B cell (primary cell): ENCODE data around the gene SLC16A12. TPM values are rescaled to one million over a fixed set of nuclear protein-coding genes. Genes with fewer than 3 reads are reported as not detected.

Source experiments
- ATAC-seq: fragments of 200-7000 bp; cut with Tn5 transposase; one replicate; pipeline ENCODE4 v1.10.0; 2021; ENCODE audit warnings: low read depth, mild to moderate bottlenecking, moderate number of reproducible peaks, moderate library complexity
- CTCF ChIA-PET: fragments of 350-600 bp; sonication (Branson Sonifier 250); formaldehyde crosslinking; loops from one replicate; lab custom pipeline; 2021; ENCODE audit warnings: antibody characterized with exemption, inconsistent platforms; lab: Charles Lee
- POLR2A ChIA-PET: fragments of 350-600 bp; sonication (Branson Sonifier 250); formaldehyde crosslinking; loops from one replicate; lab custom pipeline; 2021; ENCODE audit warnings: antibody characterized with exemption; lab: Charles Lee
- DNase-seq: peaks from one replicate; pipeline ENCODE4 v3.0.0; 2013
- H2AFZ ChIP-seq: 2 replicates; pipeline ENCODE4 v1.6.1; 2012; ENCODE audit warnings: mild to moderate bottlenecking, low read depth, low read length; ENCODE audit not compliant: insufficient read depth, poor library complexity, severe bottlenecking
- H3K27ac ChIP-seq, 2 donors: 1 replicate in 1 of 2; 2 replicates in 1 of 2; pipeline ENCODE4 v1.5.1; 2012 to 2013; ENCODE audit warnings: low read length in 2 of 2, mild to moderate bottlenecking in 2 of 2, moderate library complexity in 1 of 2
- H3K27me3 ChIP-seq, 4 experiments: fragments of 200-600 bp in 1 of 4; sonication (generic) in 1 of 4; replicated peaks in 1 of 4; 1 replicate in 2 of 4; 2 replicates in 2 of 4; pipeline versions ENCODE4 v1.6.1 to v1.7.0; 2013 to 2016; ENCODE audit warnings: low read length in 3 of 4, mild to moderate bottlenecking in 2 of 4, mixed read lengths in 1 of 4, moderate library complexity in 1 of 4; ENCODE audit not compliant: insufficient read depth in 4 of 4, control insufficient read depth in 3 of 4; ENCODE audit errors: control extremely low read depth in 1 of 4
- H3K36me3 ChIP-seq, 2 experiments: replicated peaks in 1 of 2; 1 replicate in 1 of 2; 2 replicates in 1 of 2; pipeline versions ENCODE4 v1.6.1 to v1.7.1; 2013; ENCODE audit warnings: low read length in 1 of 2; ENCODE audit not compliant: insufficient read depth in 2 of 2, control insufficient read depth in 1 of 2; ENCODE audit errors: control extremely low read depth in 1 of 2, extremely low read depth in 1 of 2
- H3K4me1 ChIP-seq, 2 donors: fragments of 200-600 bp in 1 of 2; sonication (generic) in 1 of 2; 1 replicate in 1 of 2; 2 replicates in 1 of 2; pipeline versions ENCODE4 v1.5.1 to v1.6.1; 2013 to 2017; ENCODE audit warnings: low read length in 2 of 2; ENCODE audit not compliant: control insufficient read depth in 2 of 2, insufficient read depth in 2 of 2
- H3K4me2 ChIP-seq: replicated peaks from 2 replicates; pipeline ENCODE3; 2012; ENCODE audit warnings: mild to moderate bottlenecking, low read depth, low read length; ENCODE audit not compliant: poor library complexity, severe bottlenecking
- H3K4me3 ChIP-seq, 5 experiments: fragments of 200-600 bp in 1 of 5; sonication (generic) in 1 of 5; 1 replicate in 3 of 5; 2 replicates in 2 of 5; pipeline versions ENCODE4 v1.5.1 to v1.7.0; 2011 to 2016; ENCODE audit warnings: low read length in 4 of 5, mild to moderate bottlenecking in 4 of 5, low read depth in 2 of 5, control low read depth in 1 of 5, moderate library complexity in 1 of 5; ENCODE audit not compliant: insufficient read depth in 1 of 5; ENCODE audit errors: control extremely low read depth in 1 of 5, extremely low read depth in 1 of 5
- H3K79me2 ChIP-seq: fragments of 200-600 bp; sonication (generic); one replicate; pipeline ENCODE4 v1.6.0; 2016; ENCODE audit warnings: low read length; ENCODE audit not compliant: control insufficient read depth, insufficient read depth
- H3K9ac ChIP-seq: fragments of 200-600 bp; sonication (generic); 2 replicates; pipeline ENCODE4 v1.6.1; 2017; ENCODE audit warnings: mild to moderate bottlenecking, low read length, moderate library complexity
- H3K9me3 ChIP-seq, 3 donors: one replicate each; pipeline versions ENCODE4 v1.6.1 to v1.7.1; 2013; ENCODE audit warnings: low read length in 2 of 3; ENCODE audit not compliant: control insufficient read depth in 2 of 3, insufficient read depth in 1 of 3; ENCODE audit errors: control extremely low read depth in 1 of 3
- H4K20me1 ChIP-seq: 2 replicates; pipeline ENCODE4 v1.6.0; 2012; ENCODE audit warnings: mild to moderate bottlenecking, low read length; ENCODE audit not compliant: insufficient read depth, control insufficient read depth, poor library complexity, severe bottlenecking
- H3K27ac Mint-ChIP-seq: one replicate; pipeline ENCODE4 v1.8.0; 2021; ENCODE audit warnings: mixed read lengths
- H3K27me3 Mint-ChIP-seq: one replicate; pipeline ENCODE4 v1.8.0; 2021; ENCODE audit warnings: mixed read lengths
- H3K4me1 Mint-ChIP-seq: one replicate; pipeline ENCODE4 v1.8.0; 2021; ENCODE audit warnings: mixed read lengths
- H3K4me3 Mint-ChIP-seq: one replicate; pipeline ENCODE4 v1.8.0; 2021; ENCODE audit warnings: mixed read lengths
- H3K9me3 Mint-ChIP-seq: one replicate; pipeline ENCODE4 v1.8.0; 2022; ENCODE audit warnings: mixed read lengths; ENCODE audit not compliant: insufficient read depth
- CTCF ChIP-seq: fragments of 200-600 bp; IDR thresholded peaks from one replicate; pipeline ENCODE4 v1.8.0; 2022; ENCODE audit warnings: antibody characterized with exemption, mild to moderate bottlenecking
- EZH2 ChIP-seq: IDR thresholded peaks from 2 replicates; pipeline ENCODE4 v1.6.1; 2012; ENCODE audit warnings: borderline replicate concordance, low read depth, mild to moderate bottlenecking, moderate library complexity, low read length; ENCODE audit not compliant: insufficient read depth, poor library complexity, severe bottlenecking
- WGBS: methylation state at CpG from one replicate; pipeline ENCODE4 v1.1.5; 2013; ENCODE audit warnings: missing lambda C conversion rate; ENCODE audit not compliant: insufficient coverage; 5-methylcytosine and 5-hydroxymethylcytosine counted together
- intact Hi-C: fragments of 100-400 bp; cut with micrococcal nuclease; formaldehyde crosslinking; loops from one replicate; pipeline ENCODE4 v1.10.0; 2022
- polyA plus RNA-seq: library from polyadenylated mRNA; depleted of rRNA; stranded (reverse); fragments of >200 nt; gene quantifications from 2 replicates; pipeline ENCODE4 v1.2.3, GENCODE V29; 2012
- total RNA-seq, 2 donors: library from RNA; stranded (reverse); fragments of 120-200 nt in 1 of 2; gene quantifications; 1 replicate in 1 of 2; 2 replicates in 1 of 2; pipeline versions ENCODE4 v1.2.3 to v1.2.4, GENCODE V29; 2013 to 2022

The SLC16A12 gene
- total and polyA plus RNA-seq, 2 donors (not counting 1 experiment from before 2014, with no cell fraction given): not detected

- Mint-ChIP-seq H3K4me1 (no peaks in the 10 kb centered on the region), H3K27me3 (peaks cover 19% of the 10 kb centered on the region), H3K9me3 (no peaks in the 10 kb centered on the region), H3K4me3 (no peak overlapping the region), H3K27ac (no peak overlapping the region)
- Histone ChIP-seq H3K9ac (no peak overlapping the region), H3K27me3 (peaks cover 0 to 7% (median 1%) of the 10 kb centered on the region in 4 experiments), H3K79me2 (no peaks in the 10 kb centered on the region), H2AFZ (no peak overlapping the region), H3K9me3 (no peaks in the 10 kb centered on the region), H3K4me3 (no peak overlapping the region), H3K36me3 (no peaks in the 10 kb centered on the region), H3K27ac (no peak overlapping the region), H4K20me1 (no peaks in the 10 kb centered on the region), H3K4me1 (no peaks in the 10 kb centered on the region), H3K4me2 (no peak overlapping the region)
- ATAC-seq: no peak
- ChIA-PET CTCF (no interaction called here), POLR2A (no interaction called here)
- no peak for DNase-seq
- 100% methylated on average over 4 of the region's 4 CpGs for WGBS
- intact Hi-C loops: no loop called here
- TF ChIP-seq EZH2 (no peak), CTCF (no peak)
Observed at GRCh38 chr10:89526358-89526757, 9.0 kb downstream of the SLC16A12 start.

GRCh38 chr10:89525556-89525955 lies 9.8 kb downstream of the SLC16A12 start:
- POLR2A ChIA-PET: no interaction called here
- no peaks in the 10 kb centered on the region for H3K9me3 ChIP-seq
- peaks cover 13% of the 10 kb centered on the region for H3K27me3 Mint-ChIP-seq
- H3K27me3 ChIP-seq: peaks cover 0 to 2% (median 0%) of the 10 kb centered on the region in 4 experiments
- H3K4me2 ChIP-seq: no peak overlapping the region
- H3K27ac Mint-ChIP-seq: no peak overlapping the region
- no peaks in the 10 kb centered on the region for H4K20me1 ChIP-seq
- no peak overlapping the region for H3K9ac ChIP-seq
- TF ChIP-seq CTCF (no peak), EZH2 (no peak)
- H3K4me1 Mint-ChIP-seq: no peaks in the 10 kb centered on the region
- H3K79me2 ChIP-seq: no peaks in the 10 kb centered on the region
- H3K4me3 ChIP-seq: no peak overlapping the region
- H3K4me1 ChIP-seq: no peaks in the 10 kb centered on the region
- no peaks in the 10 kb centered on the region for H3K9me3 Mint-ChIP-seq
- no peak overlapping the region for H3K4me3 Mint-ChIP-seq
- H3K27ac ChIP-seq: no peak overlapping the region
- CTCF ChIA-PET: no interaction called here
- H2AFZ ChIP-seq: no peak overlapping the region
- H3K36me3 ChIP-seq: no peaks in the 10 kb centered on the region
- ATAC-seq (no peak), DNase-seq (no peak)
- intact Hi-C loops: no loop called here
- no CpG with 5 or more reads among the region's 5 CpGs for WGBS
